Bone marrow (tissue), 2 donors: ENCODE results near the gene VRK1.
"Not testable (repeated sequence)": the region's sequence is repeated elsewhere in the genome, so short reads cannot be mapped to it uniquely, and the experiment has no call there.

Experiments used
- DNase-seq, 2 donors: peaks; one replicate each; lab custom pipeline; 2025; lab: John Stamatoyannopoulos, UW

Gene VRK1

DNA sequence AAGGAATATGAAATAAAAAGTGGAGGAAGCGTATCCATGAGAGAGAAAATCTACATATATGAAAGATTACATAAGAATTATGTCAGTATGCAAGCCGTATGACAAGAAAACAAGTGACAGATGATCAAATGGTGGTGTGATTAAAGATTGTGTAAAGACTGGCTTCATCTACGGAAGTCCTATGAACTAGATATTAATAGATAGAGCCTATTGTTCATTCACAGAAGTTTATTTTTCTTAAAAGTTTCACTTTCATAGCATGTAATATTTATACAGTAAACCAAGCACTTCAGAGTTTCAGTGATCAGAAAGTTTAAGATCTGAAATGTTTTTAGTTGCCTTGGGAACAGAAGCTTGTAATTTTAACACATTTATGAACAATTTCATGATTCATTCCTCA lies 84.5 kb downstream of the VRK1 start:
- DNase-seq = no peak

DNA sequence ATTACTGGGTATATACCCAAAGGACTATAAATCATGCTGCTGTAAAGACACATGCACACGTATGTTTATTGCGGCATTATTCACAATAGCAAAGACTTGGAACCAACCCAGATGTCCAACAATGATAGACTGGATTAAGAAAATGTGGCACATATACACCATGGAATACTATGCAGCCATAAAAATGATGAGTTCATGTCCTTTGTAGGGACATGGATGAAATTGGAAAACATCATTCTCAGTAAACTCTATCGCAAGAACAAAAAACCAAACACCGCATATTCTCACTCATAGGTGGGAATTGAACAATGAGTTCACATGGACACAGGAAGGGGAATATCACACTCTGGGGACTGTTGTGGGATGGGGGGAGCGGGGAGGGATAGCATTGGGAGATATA lies 86.8 kb downstream of the VRK1 start:
- DNase-seq = not testable (repeated sequence)

DNA sequence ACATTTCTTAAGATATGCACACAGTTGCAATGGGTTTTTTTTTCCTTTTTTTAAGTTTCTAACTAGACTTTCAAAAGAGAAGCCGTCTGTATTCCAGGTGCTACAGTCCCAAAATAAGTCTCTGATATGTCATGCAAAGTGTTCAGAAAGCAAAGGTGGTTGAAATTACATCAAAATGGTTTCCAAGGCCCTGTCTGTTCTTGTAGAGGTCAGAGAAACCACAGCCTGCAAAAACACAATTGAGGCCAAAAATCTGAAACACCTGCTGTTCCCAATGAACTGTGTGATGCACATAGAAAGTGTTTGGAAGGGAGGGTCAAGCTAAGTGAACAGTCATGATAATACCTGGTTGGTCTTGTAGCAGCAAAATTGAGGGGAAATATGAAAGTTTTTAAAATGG lies 91.0 kb downstream of the VRK1 start:
- no peak for DNase-seq

DNA sequence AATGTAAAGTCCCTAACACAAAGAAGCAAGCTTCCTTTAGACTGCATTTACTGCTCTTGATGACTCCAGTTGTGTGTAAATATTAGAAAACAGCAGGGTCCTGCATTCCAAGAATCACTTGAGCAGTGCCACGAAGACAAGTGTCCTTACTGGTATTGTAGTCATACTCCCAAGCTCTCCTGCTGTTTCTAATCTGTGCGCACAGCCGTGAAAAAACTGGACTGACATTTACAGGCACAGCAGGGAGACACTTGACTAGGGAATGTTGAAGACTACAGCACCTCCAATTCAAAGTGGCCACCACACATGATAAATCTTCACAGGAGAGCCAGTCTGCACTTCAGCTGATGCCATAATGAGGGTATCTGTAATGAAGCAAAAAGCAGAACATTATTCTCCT lies 91.4 kb downstream of the VRK1 start:
- DNase-seq = no peak

DNA sequence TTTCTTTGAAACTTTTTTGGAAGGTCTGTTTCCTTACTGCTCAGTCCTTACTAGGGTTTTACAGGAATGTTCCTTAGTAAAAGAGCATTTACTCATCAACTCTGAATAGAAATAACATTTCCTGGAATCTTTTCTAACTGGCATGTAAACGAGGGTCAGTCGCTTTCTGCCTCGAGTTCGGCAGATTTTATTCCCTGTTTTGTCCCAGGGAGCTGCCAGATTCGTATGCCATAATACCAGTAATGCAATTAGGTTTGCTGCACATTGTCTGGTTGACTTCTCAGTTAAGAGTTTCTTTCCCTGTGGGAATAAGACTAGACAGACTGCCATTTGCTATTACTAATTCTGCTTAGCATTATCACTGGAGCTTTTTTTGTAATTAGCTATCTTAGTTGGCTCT lies 91.9 kb downstream of the VRK1 start:
- no peak for DNase-seq

DNA sequence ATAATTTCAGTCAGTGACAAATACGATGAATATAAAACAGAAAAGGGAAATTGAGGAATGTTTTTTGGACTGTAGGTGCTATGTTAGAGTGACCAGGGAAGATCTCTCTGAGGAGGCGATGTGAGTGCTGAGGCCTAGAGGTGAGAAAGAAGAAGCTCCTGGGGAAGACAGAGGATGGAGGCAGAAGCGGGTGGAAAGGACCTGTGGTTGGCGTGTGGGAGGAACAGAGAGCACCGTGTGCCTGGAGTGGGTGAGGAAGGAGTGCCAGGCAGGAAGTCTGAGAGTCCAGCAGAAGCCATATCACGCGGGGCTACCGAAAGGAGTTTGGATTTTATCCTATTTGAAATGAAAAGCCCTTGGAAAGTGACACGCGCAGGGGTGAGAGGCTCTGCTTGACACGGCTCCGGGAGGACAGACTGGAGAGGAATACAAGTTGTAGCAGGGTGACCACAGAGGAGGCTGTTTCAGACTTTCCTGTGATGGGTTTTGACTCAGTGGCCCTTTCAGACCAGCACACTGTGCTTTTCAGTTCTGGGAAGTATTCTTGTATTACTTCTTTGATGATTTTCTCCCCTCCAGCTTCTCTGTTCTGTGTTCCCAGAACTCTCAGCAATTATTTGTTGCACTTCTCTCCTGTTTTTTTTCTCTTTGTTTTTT lies 96.9 kb downstream of the VRK1 start:
- DNase-seq = no peak

DNA sequence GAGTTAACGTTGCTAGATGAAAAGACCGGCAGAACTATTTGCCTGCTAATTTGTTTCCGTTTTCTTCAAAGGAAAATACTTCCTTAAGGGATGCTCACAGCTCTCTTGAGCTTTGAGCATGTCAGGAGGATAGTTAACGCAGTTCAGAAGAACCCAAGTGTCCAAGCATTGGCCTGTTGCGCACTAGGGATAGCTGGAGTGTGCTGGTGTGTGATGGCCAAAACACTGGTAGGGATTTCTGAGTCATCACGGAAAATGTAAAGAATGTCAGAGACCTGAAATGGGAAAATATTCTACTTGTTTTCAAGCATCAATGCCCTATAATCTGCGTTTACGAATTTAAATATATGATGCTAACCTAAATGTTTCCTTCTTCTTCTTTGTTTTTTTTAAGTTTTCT lies 97.8 kb downstream of the VRK1 start:
- DNase-seq = no peak

DNA sequence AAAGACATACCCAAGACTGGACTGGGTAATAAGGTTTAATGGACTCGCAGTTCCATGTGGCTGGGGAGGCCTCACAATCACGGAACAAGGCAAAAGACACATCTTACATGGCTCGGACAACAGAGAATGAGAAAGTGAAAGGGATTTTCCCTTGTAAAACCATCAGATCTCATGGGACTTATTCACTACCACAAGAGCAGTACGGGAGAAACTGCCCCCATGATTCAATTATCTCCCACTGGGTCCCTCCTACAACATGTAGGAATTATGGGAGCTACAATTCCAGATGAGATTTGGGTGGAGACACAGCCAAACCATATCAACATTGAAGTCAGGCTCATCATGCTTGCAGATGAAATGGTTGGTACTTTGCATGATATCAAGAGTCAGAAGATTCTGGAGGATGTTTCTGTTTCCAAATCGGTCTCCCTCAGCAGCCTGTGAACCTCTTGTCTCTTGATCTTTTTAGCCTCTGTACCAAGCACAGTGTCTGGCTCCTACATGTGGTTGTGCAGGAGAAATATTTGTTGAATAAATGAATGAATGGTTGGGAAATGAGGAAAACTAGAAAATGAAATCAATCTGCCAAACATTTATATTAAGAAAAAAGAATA lies 98.6 kb downstream of the VRK1 start:
- DNase-seq = no peak

DNA sequence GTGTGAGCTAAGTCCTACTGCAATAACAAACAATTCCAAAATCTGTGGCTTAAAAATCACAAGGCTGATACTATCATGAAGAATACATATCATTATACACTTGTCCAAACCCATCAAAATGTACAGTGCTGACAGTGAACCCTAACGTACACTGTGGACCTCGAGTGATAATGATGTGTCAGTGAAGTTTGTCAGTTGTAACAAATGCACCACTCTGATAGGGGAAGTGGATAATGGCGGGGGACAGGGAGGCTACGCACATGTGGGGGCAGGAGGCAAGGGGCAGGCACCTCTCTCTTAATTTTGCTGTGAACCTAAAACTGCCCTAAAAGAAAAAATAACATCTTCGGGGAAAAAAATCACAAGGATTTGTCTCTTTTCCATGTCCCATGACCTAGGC lies 100.0 kb downstream of the VRK1 start:
- no peak for DNase-seq

DNA sequence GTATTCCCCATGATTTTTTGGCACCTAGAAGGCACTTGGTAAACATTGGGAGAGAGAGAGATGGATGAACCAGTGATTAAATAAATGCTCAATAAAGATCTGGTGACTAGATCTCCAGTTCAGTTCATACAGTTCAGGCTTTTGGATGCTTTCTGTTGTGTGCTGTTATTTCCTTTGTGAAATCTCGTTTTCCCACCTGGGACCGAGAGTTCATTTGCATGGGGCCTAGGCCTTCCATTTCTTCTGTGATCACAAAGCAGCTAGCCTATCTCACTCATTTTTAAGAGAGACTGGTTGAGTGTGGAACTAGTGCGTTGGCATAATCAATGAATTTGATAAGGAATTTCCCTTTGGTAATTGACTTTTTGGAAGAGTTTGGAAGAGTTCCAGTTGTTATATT lies 104.0 kb downstream of the VRK1 start:
- no peak for DNase-seq

DNA sequence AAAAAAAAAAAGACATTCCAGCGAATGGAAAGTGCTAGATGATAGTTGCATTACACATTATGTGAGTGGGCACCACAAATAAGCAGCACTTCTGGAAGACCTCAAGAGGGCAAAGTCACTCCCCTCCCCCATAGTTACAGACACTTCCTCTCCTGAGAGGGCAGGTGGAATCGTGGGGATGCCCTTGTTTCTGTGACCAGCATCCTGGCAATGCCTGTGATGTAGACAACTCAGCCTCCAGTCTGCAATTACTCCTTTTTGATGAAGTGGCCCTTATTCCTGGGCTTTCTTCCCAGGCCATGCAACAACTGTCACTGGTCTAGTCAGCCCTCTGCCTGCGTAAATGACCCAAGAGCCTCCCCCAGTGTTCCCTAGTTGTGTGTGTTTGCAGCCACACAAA lies 104.8 kb downstream of the VRK1 start:
- no peak for DNase-seq

DNA sequence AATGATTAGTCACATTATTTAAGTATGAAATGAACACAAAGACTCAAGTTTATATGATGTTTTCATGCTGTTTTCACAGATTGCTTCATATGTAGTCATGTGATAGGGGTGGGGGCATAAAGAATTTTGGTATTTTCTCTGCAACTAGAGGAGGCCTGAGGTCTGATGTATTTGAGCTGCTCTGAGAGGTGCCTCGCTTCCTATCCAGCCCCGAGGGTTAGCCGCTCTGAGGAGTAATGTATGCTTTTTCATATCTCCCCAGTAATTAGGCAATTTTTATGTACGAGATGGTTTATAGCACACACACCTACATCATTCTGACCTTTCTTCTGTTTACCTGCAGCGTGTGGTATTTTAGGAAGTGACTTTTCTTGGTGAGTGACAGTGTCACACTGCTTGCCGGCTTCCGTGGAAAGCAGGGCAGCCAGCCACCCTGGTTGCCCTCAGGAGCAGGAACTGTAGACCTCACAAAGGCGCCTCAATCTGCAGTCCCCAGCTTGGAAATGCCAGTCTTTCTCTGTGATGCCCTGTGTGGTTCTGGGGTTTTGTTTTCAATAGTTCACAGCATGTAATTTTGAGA lies 106.4 kb downstream of the VRK1 start:
- no peak for DNase-seq

DNA sequence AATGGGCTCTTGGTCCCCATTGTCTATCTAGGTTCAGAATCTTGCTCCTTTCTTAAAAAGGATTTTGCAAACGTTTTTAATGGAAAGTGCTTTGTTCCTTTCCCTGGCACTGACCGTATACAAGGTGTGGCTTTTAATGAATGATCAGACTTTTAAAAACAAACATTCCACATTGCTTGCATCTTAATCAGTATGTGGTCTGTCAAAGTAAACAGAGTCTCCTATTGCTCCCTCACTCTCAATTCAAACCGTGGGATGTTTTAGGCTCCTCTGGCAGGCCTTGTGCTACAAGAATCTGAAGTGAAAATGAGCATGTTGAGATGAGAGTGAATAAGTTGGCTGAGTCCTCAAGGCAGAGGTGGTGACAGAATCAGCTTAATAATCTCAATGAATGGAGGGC lies 107.0 kb downstream of the VRK1 start:
- no peak for DNase-seq

DNA sequence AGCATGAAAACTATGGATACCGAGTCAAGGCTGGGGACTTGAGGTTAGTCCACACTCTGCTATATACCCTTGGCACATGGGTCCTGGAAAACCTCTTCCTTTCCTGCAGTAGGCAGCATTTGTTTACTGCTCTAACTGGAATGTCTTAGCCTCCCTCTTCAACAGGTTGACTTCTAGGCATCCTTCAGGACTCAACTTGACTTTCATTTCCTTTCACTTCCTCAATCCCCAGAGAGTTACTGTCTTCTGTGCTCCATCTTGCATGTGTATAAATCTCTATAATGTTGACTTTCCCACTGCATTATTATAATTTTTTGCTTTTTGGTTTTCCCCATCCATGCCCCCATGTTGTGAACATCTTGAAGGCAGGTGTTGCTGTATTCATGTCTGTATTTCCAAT lies 107.9 kb downstream of the VRK1 start:
- DNase-seq = no peak

DNA sequence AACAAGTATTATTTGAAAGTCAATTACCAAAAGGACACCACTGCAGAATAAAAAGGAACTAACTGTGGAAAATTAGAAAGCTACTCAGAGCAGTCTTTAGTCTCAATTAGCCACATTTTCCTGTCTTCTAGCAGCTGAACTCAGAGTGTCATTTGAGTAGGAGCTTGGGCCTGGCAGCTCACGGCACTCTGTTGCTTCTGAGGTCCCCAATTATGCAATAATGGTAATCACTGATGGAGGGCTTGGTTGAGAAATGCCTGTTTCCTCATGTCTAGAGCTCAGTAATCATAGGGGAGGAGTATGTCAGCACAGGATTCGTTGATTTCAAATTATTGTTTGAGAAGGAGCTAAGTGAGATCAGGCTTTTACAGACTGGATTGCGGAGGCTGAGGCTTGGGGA lies 108.6 kb downstream of the VRK1 start:
- no peak for DNase-seq

DNA sequence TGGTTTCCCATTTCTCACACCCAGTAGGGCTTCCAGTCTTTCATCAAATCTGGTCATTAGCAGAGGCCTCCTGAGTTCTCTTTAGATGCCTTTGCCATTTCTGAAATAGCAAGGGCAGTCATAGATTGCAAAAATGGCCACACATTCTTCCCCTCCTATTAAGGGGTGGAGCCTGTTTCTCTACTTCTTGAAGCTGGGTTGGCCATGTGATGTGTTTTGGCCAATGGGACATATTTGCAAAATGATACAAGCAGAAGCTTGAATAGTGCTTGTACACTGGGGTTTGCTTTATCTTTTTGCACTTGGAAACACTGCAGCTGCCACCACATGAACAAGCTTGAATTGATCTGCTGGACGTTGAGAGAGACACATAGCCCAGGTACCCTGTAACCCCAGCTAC lies 109.3 kb downstream of the VRK1 start:
- DNase-seq = no peak

DNA sequence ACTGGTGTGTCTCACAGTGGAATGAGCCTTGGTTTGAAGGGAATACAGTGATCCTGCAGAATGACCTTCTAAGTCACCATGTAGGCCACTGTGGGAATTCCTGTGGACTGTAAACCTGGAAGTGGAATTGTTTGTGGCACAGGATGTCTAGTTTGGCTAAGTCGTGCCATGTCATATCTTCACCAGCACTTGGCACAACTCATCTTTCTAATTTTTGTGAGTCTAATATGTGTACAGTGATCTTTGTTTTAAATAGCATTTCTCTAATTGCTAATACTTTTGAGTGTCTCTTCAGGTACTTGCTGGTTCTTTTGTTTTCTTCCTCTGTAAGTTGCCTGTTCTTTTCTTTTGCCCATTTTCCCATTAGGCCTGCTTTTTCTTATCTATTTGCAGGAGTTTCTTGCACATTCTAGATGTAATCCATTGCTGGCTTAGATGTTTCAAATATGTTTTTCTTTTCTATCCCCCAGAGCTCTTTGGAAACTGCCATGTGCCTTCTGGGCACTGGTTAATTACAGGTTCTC lies 112.7 kb downstream of the VRK1 start:
- DNase-seq = no peak

DNA sequence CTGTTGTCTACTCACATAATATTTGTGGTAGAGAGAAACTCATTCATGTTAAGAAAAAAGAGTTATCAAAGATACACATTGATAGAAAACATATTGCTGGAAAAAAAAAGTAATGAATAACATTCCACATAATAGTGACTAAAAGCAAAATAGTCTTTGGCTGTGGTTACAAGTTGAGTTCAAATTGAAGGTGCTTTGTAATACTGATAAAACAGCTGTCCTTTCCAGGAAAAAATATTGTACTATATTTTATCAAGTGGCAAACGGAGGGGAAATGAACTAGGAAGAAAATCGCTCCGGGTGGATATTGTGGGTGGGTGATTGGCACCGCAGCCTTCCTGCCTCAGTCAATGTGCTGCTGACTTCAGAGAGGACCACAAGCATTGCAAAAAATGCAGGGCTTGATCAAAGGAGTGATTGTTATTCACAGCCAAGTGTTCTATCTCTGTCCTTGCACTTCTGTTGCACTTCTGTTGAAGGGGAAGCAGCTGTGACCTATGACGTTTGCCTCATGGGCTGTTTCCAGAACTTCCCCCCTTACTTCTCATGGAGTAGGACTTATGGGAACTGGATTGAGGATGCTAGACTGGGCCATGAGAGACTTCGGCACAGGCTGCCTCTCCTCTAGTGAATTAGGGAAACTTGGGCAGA lies 114.4 kb downstream of the VRK1 start:
- no peak for DNase-seq

DNA sequence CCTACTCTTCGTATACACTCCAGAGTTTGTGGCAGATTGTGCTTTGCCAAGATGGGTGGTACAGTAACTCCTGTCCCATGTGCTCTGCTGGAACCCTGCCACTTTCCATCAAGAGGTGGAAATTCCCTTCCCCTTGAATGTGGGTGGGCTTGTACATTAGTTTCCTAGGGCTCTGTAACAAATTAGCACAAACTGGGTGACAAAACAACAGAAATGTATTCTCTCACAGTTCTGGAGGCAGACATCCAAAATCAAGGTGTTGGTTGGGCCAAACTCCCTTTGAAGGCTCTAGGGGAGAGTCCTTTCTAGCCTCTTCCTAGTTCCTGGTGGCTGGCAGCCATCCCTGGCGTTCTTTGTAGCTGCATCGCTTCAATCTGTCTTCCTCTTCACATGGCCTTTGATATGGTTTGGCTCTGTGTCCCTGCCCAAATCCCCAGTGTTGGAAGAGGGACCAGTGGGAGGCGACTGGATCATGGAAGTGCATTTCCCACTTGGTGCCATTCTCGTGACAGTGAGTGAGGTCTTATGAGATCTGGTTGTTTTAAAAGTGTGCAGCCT lies 117.5 kb downstream of the VRK1 start:
- no peak for DNase-seq

DNA sequence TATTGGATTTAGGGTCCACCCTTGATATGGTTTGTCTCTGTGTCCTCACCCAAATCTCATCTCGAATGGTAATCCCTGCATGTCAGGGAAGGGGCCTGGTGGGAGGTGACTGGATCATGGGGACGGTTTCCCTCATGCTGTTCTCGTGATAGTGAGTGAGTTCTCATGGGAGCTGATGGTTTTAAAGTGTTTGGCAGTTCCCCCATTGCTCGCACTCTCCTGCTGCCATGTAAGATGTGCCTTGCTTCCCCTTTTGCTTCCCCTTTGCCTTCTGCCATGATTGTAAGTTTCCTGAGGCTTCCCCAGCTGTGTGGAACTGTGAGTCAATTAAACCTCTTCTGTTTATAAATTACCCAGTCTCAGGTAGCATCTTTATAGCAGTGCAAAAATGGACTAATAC lies 118.3 kb downstream of the VRK1 start:
- no peak for DNase-seq

DNA sequence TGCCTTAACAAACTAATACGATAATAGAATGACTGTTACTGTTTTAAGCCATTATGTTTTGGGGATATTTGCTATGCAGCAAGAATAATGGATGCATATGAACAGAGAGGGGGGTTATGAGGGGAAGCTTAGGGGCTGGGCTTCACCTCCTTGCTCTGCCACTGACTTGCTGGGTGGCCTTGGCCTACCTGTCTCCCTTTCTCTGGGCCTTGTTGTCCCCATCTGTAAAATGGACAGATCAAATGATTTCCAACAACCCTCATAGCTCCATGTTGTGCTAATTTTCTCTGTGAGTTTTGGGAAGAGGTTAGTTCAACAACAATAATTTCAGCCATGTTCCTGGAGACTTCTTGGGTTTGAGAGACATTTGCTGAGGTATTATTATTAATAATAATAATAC lies 119.6 kb downstream of the VRK1 start:
- no peak for DNase-seq

DNA sequence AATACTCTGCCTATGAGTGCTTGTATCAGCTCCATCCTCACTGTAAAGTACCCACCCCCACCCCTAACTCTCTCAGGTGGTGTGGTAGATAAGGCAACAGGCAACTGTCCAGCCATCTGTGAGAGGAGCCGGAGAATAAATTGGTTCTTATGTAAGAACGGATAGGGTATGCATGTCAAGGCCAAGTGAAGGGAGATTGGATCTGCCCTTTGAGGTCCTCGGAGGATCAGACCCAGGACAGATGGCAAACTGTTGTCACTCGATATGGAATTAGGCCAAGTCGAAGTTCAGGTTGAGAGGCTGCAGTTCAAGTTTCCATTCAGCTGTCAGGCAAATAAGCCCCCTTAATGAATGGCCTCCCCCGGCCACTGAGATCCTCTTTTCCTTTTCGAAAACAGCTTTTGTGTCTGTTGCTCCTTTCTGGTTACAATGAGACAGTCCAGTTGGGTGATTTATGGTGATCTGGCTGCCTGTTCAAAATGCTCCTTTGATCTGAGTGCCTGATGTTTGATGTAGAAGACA lies 120.3 kb downstream of the VRK1 start:
- no peak for DNase-seq

DNA sequence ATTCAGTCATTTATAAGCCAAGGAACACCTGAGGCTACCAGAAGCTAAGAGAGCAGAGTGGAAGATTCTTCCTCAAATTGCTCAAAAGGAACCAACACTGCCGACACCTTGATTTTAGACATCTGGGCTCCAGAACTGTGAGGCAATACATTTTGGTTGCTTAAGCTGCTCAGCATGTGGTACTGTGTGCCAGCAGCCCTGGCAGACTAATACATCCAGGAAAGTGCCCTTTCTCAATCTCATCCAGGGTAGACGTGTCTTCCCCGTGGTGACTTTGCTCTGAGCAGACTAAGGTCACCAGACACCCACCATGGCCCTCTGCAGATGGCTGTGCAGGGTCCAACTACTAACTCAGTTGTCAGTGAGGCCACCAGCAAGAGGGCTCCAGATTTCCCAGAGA lies 122.8 kb downstream of the VRK1 start:
- no peak for DNase-seq
